GM18873 (cell line): ENCODE measurements around the gene RAPGEF1.

ENCODE experiments used
- ATAC-seq: cut with Tn5 transposase; IDR thresholded peaks from one replicate; pipeline ENCODE4 v1.9.1; 2021; ENCODE audit warnings: mild to moderate bottlenecking, moderate library complexity, moderate number of reproducible peaks; ENCODE audit not compliant: unreplicated experiment, low FRiP score

The RAPGEF1 gene

GRCh38 chr9:131593936-131594665 lies 145.8 kb downstream of the RAPGEF1 start:
- ATAC-seq: no peak

DNA sequence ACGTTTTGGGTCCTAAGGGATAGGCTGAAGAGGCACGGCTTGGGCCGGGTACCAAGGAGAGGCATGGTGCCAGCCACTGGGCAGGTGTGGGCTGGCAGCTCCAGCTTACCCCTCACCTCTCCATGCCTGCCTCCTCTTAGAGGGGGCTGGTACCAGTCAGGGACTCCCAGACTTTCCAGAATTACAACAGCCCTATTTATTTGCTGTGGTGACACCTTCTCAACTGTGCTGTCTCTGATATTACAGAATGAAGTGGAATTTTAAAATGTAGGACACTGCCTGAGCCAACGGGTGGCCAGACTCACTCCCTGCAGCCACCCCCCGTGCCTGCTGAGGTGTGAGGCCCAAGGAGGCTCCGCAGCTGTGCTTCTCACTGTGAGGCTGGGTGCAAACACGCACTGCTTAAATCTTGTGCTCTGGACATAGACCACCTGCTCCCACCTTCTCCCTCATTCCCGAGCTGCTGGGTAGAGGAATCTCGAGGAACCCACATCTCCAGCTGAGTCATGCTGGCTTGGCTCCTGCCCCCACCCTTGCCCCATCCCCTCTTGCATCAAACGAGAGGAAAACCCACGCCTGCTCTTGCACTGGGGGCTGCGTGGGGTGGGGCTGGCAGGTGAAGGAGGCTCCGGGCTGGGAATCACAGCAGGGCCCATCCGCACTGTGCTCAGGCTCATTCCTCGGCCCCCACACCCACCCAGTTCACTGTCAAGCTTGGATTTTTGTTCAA lies 146.6 kb downstream of the RAPGEF1 start:
- ATAC-seq: no peak

GRCh38 chr9:131591845-131592208 lies 148.0 kb downstream of the RAPGEF1 start:
- ATAC-seq: no peak

- no peak for ATAC-seq
These were observed 148.7 kb downstream of the RAPGEF1 start for GRCh38 chr9:131590907-131591844.

- no peak for ATAC-seq
These were observed 149.4 kb downstream of the RAPGEF1 start for GRCh38 chr9:131590449-131590848.

DNA sequence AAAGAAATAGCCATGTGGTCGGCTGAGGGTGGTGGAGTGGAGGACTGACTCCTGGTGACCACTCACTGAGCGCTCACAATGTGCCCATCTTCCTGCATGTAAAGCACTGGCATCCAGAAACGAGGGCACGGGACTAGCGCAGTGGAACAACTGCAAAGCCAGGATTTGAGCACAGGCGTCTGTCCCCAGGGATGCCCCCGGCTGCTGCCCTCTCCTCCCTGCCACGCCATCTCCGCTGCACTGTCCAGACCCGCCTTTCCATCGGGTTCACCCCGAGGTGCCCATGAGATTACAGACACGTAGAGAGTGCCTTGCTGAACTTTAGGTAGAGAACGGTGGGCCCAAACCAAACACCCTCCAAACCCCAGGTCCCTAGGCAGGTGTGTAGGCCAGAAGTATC lies 149.9 kb downstream of the RAPGEF1 start:
- ATAC-seq: no peak

- no peak for ATAC-seq
These were observed 150.7 kb downstream of the RAPGEF1 start for GRCh38 chr9:131589124-131589711.

DNA sequence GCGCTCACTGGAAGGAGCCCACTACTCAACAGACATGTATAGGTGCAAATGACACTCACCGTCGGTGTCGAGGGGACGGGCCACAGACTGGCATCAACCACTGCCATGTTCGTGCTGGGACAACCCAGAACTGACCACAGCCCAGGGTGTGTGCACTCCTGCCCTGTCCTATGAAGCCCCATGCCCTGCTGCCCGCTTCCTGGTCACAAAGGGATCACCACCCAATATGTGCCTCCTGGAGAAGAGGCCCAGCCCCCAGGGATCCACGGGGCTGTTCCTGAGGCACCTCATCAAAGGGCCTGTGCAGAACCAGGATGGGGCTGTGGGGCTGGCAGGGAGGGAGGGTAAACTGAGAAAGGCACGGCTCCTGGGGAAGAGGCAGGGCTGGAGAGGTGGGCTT lies 151.5 kb downstream of the RAPGEF1 start:
- no peak for ATAC-seq

- no peak for ATAC-seq
These were observed 152.0 kb downstream of the RAPGEF1 start for GRCh38 chr9:131587906-131588305.

GRCh38 chr9:131587331-131587730 lies 152.5 kb downstream of the RAPGEF1 start:
- no peak for ATAC-seq

GRCh38 chr9:131585375-131585774 lies 154.5 kb downstream of the RAPGEF1 start:
- no peak for ATAC-seq

GRCh38 chr9:131584858-131585257 lies 155.0 kb downstream of the RAPGEF1 start:
- ATAC-seq: no peak

- ATAC-seq: no peak
These were observed 155.9 kb downstream of the RAPGEF1 start for GRCh38 chr9:131583836-131584555.

DNA sequence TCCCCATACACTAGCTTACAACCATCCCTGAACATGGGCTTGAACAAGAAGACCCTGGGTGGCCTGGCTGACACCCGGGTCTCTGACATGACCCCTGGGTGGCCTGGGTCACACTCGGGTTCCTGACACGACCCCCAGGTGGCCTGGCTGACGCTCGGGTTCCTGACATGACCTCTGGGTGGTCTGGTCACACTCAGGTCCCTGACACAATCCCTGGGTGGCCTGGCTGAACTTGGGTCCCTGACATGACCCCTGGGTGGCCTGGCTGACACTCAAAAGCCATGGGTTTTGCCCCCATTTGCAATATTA lies 156.6 kb downstream of the RAPGEF1 start:
- no peak for ATAC-seq

DNA sequence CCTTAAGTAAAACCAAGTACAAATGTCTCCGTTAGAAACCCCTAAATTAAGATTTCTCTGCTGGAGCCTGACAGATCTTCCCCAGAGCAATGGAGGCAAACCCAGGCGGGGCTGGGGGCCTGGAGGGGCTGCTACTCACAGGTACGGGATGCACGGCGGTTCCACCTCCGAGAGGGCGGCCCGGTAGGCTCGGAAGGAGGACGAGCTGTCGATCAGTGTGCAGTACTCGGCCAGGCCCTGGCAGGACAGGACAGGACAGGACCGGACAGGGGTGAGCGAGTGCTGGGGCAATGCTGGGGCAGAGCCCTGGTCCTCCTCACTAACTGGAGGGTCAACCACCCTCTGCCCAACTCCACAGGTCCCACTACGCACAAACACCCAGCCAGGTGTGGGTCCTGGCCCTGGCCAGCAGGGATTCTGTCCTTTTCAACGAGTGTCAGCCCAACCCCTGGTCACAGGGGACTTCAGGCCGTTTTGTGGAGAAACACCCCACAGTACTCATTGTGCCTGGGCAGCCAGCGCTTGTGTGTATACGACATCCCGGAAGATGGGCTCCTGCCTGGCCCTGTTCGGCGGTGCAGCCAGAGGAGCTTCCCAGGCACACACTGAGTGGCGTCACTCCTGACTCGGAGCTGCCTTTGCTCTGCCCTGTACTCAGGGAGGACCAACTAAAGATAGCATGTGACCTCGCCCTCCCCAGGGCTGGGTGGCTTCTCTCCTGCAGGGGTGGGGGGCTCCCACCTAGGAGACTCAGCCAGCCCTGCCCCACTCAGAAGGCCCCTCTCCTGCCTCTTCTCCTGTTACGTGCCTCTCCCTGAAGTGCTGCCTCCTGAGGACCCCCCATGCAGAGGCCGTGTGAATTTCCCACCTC lies 157.2 kb downstream of the RAPGEF1 start:
- ATAC-seq: no peak

DNA sequence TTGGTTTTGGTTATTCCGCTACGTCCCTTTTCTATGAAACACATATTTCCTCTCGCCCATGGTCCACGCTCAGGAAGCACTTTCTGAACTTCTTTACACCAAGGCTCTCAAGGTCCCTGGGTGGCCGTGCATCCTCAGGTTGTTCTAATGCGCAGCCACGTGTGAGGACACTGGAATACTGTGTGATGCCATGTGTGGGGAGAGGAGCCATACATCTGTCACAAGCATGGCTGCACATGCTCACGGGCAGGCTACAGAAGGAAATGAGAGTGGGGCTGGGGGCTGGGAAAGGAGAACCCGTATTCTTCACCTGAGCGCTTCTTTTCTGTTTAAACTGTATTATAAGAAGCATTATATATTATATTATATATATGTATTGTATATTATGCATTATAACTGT lies 157.8 kb downstream of the RAPGEF1 start:
- no peak for ATAC-seq

GRCh38 chr9:131580358-131580757 lies 159.5 kb downstream of the RAPGEF1 start:
- ATAC-seq: no peak

DNA sequence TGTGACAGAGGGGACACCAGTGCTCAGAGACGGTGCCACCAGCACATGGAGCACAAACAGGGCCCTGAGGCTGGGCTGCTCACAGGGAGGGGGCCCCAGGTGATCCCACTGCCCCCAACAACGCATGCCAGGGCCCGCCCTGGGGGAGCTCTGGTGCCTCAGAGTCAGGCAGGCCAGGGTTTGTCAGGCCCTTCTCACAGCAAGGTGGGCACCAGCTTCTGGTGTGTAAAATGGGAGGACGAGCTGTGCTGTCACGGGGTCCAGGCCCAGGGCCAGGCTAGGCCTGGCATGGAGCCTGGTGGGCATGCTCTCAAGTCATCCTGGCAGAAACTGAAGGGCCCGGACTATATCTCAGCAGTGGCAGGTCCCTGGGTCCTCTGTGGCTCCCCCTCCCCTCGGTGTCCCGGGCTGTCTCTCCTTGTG lies 160.1 kb downstream of the RAPGEF1 start:
- no peak for ATAC-seq
